Activated CD4-positive, alpha-beta T cell treated with anti-CD3 and anti-CD28 coated beads, Interleukin-2, amount 10 ng/mL, durations not matched to agents 24 days and 14 days (primary cell): ENCODE measurements around the gene OPCML. TPM values are rescaled to one million over a fixed set of nuclear protein-coding genes. Genes with fewer than 3 reads are reported as not detected.

Source experiments
- DNase-seq: peaks from one replicate; pipeline ENCODE4 v3.0.0; 2022
- H3K27ac Mint-ChIP-seq: one replicate; pipeline ENCODE4 v1.8.0; 2022; ENCODE audit warnings: mild to moderate bottlenecking, mixed read lengths
- H3K27me3 Mint-ChIP-seq: one replicate; pipeline ENCODE4 v1.8.0; 2022; ENCODE audit warnings: mixed read lengths
- H3K36me3 Mint-ChIP-seq: one replicate; pipeline ENCODE4 v1.8.0; 2022; ENCODE audit warnings: low read depth, mild to moderate bottlenecking, mixed read lengths
- H3K4me1 Mint-ChIP-seq: one replicate; pipeline ENCODE4 v1.8.0; 2021; ENCODE audit warnings: mixed read lengths
- H3K4me3 Mint-ChIP-seq: one replicate; pipeline ENCODE4 v1.8.0; 2022; ENCODE audit warnings: mild to moderate bottlenecking, moderate library complexity, mixed read lengths
- H3K9me3 Mint-ChIP-seq: one replicate; pipeline ENCODE4 v1.8.0; 2021; ENCODE audit warnings: mixed read lengths
- intact Hi-C: fragments of 100-400 bp; cut with micrococcal nuclease; formaldehyde crosslinking; loops from one replicate; pipeline ENCODE4 v1.15.1; 2023
- total RNA-seq: library from RNA; stranded (reverse); gene quantifications from 2 replicates; pipeline ENCODE4 v1.2.3, GENCODE V29; 2022

Gene OPCML
- total RNA-seq, 1 donor from 2014 or later = not detected

DNA sequence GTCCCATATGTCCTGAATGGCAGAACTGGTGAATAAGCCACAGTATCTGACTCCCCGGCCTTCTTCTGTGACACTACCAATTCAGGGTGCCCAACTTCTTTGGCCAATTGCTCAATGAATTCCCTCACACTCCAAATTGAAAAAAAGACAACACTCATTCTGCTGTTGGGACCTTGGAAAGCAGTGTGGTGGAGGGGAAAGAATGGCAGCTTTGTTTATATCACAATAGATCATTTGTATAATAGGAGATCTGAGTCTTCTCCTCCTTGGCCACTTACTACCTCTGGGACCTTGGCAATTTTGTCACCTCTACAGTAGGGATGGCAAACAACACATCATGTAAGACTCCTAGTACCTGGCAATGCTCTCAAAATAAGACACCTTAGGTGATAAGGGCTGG is 64.6 kb downstream of the OPCML start:
- H3K27ac Mint-ChIP-seq = no peak overlapping the region

DNA sequence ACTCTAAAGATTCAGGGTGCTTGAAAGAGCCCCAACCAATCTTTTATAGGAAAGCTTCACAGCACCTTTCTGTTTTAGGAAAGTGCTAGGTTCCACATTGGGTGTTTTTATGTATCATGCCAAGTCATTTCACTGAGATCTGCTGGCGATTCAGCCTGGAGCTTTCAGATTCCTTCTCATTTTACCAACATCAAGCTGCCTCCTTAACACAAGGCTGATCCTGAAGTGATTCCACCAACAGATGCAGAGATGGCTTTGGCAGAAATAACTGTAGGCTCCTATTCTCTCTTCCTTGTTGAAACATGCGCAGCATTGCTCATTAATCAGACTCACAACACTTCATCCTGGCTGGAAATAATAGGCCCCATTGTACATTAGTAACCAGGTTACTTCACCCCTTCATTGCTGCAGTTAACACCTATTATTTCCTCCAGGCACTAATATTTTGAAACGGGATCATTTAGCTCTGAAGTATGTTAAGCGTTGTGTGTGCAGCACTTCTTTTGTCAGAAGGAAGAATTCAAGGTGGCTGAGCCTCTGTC is 89.0 kb downstream of the OPCML start:
- H3K27me3 Mint-ChIP-seq = no peaks in the 10 kb centered on the region
- DNase-seq = no peak
- no peak overlapping the region for H3K4me3 Mint-ChIP-seq
- no peak overlapping the region for H3K27ac Mint-ChIP-seq
- H3K4me1 Mint-ChIP-seq = no peaks in the 10 kb centered on the region
- no peaks in the 10 kb centered on the region for H3K36me3 Mint-ChIP-seq
- intact Hi-C loops = no loop called here
- no peaks in the 10 kb centered on the region for H3K9me3 Mint-ChIP-seq

More for the DNA sequence above, 64.6 kb downstream of the OPCML start:
- no peak for DNase-seq
- Mint-ChIP-seq H3K9me3 (no peaks in the 10 kb centered on the region), H3K27me3 (no peaks in the 10 kb centered on the region), H3K4me3 (no peak overlapping the region), H3K4me1 (no peaks in the 10 kb centered on the region), H3K36me3 (no peaks in the 10 kb centered on the region)
- intact Hi-C loops = no loop called here

- no peaks in the 10 kb centered on the region for H3K9me3 Mint-ChIP-seq
Observed at GRCh38 chr11:133441964-133442660, 90.2 kb downstream of the OPCML start.

GRCh38 chr11:133425992-133426391 is 106.3 kb downstream of the OPCML start:
- Mint-ChIP-seq H3K4me3 (no peak overlapping the region), H3K27me3 (no peaks in the 10 kb centered on the region), H3K27ac (no peak overlapping the region), H3K4me1 (no peaks in the 10 kb centered on the region), H3K36me3 (no peaks in the 10 kb centered on the region), H3K9me3 (no peaks in the 10 kb centered on the region)
- intact Hi-C loops = no loop called here
- DNase-seq = no peak

More at GRCh38 chr11:133441964-133442660, 90.2 kb downstream of the OPCML start:
- H3K27me3 Mint-ChIP-seq = no peaks in the 10 kb centered on the region
- intact Hi-C loops = no loop called here
- H3K4me1 Mint-ChIP-seq = no peaks in the 10 kb centered on the region
- no peak for DNase-seq
- no peak overlapping the region for H3K27ac Mint-ChIP-seq
- no peak overlapping the region for H3K4me3 Mint-ChIP-seq
- no peaks in the 10 kb centered on the region for H3K36me3 Mint-ChIP-seq

GRCh38 chr11:133425245-133425644 is 107.1 kb downstream of the OPCML start:
- Mint-ChIP-seq H3K27me3 (no peaks in the 10 kb centered on the region), H3K27ac (no peak overlapping the region), H3K9me3 (no peaks in the 10 kb centered on the region), H3K36me3 (no peaks in the 10 kb centered on the region), H3K4me1 (no peaks in the 10 kb centered on the region), H3K4me3 (no peak overlapping the region)
- intact Hi-C loops = no loop called here
- no peak for DNase-seq

DNA sequence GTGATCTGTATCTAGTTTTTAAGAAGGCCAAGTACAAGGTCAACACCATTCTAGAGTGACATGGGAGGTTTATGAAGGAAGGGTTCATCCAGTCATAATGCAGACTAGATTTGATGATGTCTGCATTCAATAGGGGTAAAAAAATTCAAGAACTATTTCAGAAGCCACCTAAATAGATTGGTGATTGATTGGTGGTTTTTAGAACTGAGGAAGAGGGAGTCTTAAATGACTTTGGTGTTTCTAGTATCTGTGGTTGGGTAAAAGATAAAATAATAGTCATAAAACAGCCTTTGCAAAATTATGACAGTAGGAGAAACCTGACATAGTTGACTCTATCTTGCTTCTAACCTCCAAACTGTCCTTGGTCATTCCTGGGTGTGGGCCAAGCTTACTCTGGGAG is 114.1 kb downstream of the OPCML start:
- DNase-seq = no peak
- no peaks in the 10 kb centered on the region for H3K27me3 Mint-ChIP-seq
- H3K36me3 Mint-ChIP-seq = no peaks in the 10 kb centered on the region
- H3K27ac Mint-ChIP-seq = no peak overlapping the region
- no peaks in the 10 kb centered on the region for H3K9me3 Mint-ChIP-seq
- no peak overlapping the region for H3K4me3 Mint-ChIP-seq
- H3K4me1 Mint-ChIP-seq = no peaks in the 10 kb centered on the region
- intact Hi-C loops = no loop called here

- no peaks in the 10 kb centered on the region for H3K36me3 Mint-ChIP-seq
- DNase-seq = no peak
- H3K9me3 Mint-ChIP-seq = no peaks in the 10 kb centered on the region
- no peaks in the 10 kb centered on the region for H3K27me3 Mint-ChIP-seq
- no peak overlapping the region for H3K4me3 Mint-ChIP-seq
- H3K4me1 Mint-ChIP-seq = no peaks in the 10 kb centered on the region
- intact Hi-C loops = no loop called here
- H3K27ac Mint-ChIP-seq = no peak overlapping the region
Observed at GRCh38 chr11:133414506-133414905, 117.8 kb downstream of the OPCML start.

GRCh38 chr11:133413703-133414102 is 118.6 kb downstream of the OPCML start:
- intact Hi-C loops = no loop called here
- no peak overlapping the region for H3K4me3 Mint-ChIP-seq
- H3K27me3 Mint-ChIP-seq = no peaks in the 10 kb centered on the region
- H3K27ac Mint-ChIP-seq = no peak overlapping the region
- H3K9me3 Mint-ChIP-seq = no peaks in the 10 kb centered on the region
- no peaks in the 10 kb centered on the region for H3K4me1 Mint-ChIP-seq
- DNase-seq = no peak
- H3K36me3 Mint-ChIP-seq = no peaks in the 10 kb centered on the region

GRCh38 chr11:133409799-133410198 is 122.5 kb downstream of the OPCML start:
- no peak overlapping the region for H3K27ac Mint-ChIP-seq
- no peaks in the 10 kb centered on the region for H3K4me1 Mint-ChIP-seq
- intact Hi-C loops = no loop called here
- H3K36me3 Mint-ChIP-seq = no peaks in the 10 kb centered on the region
- no peaks in the 10 kb centered on the region for H3K9me3 Mint-ChIP-seq
- H3K4me3 Mint-ChIP-seq = no peak overlapping the region
- H3K27me3 Mint-ChIP-seq = no peaks in the 10 kb centered on the region
- no peak for DNase-seq

GRCh38 chr11:133408936-133409335 is 123.4 kb downstream of the OPCML start:
- Mint-ChIP-seq H3K9me3 (no peaks in the 10 kb centered on the region), H3K27ac (no peak overlapping the region), H3K4me3 (no peak overlapping the region), H3K4me1 (no peaks in the 10 kb centered on the region), H3K27me3 (no peaks in the 10 kb centered on the region), H3K36me3 (no peaks in the 10 kb centered on the region)
- DNase-seq = no peak
- intact Hi-C loops = no loop called here

GRCh38 chr11:133408402-133408801 is 123.9 kb downstream of the OPCML start:
- DNase-seq = no peak
- H3K4me3 Mint-ChIP-seq = no peak overlapping the region
- H3K4me1 Mint-ChIP-seq = no peaks in the 10 kb centered on the region
- intact Hi-C loops = no loop called here
- H3K27ac Mint-ChIP-seq = no peak overlapping the region
- no peaks in the 10 kb centered on the region for H3K9me3 Mint-ChIP-seq
- H3K36me3 Mint-ChIP-seq = no peaks in the 10 kb centered on the region
- H3K27me3 Mint-ChIP-seq = no peaks in the 10 kb centered on the region

DNA sequence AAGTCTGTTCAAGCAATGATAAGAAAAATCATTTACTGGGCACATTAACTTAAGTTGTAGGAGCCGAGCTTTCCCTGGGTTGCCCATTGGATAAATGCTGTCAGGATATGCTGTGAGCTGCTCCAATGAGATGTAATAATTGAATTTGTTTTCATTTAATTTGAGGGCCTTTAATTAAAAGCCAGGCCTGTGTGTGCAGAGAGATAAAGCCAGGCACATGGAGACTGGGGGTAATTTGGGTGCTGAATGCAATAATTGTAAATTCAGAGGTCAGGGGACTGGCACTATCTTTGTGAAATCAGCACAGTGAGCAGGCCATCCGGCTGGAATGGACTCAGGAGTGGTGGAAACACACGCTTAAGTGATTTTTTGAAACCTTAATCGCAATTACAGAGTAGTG is 125.8 kb downstream of the OPCML start:
- no peaks in the 10 kb centered on the region for H3K36me3 Mint-ChIP-seq
- H3K27me3 Mint-ChIP-seq = no peaks in the 10 kb centered on the region
- H3K4me3 Mint-ChIP-seq = no peak overlapping the region
- no peaks in the 10 kb centered on the region for H3K4me1 Mint-ChIP-seq
- intact Hi-C loops = no loop called here
- H3K9me3 Mint-ChIP-seq = no peaks in the 10 kb centered on the region
- H3K27ac Mint-ChIP-seq = no peak overlapping the region
- DNase-seq = no peak

GRCh38 chr11:133403900-133404299 is 128.4 kb downstream of the OPCML start:
- intact Hi-C loops = loop anchor here (5.0 kb wide), 1 partner anchor 272 kb away; no protein-coding TSS in a partner anchor
- no peak for DNase-seq
- no peaks in the 10 kb centered on the region for H3K9me3 Mint-ChIP-seq
- no peaks in the 10 kb centered on the region for H3K27me3 Mint-ChIP-seq
- H3K36me3 Mint-ChIP-seq = no peaks in the 10 kb centered on the region
- H3K4me3 Mint-ChIP-seq = no peak overlapping the region
- no peak overlapping the region for H3K27ac Mint-ChIP-seq
- no peaks in the 10 kb centered on the region for H3K4me1 Mint-ChIP-seq

- no peaks in the 10 kb centered on the region for H3K27me3 Mint-ChIP-seq
Observed at GRCh38 chr11:133402551-133402950, 129.8 kb downstream of the OPCML start.

More at GRCh38 chr11:133402551-133402950, 129.8 kb downstream of the OPCML start:
- Mint-ChIP-seq H3K9me3 (no peaks in the 10 kb centered on the region), H3K4me1 (no peaks in the 10 kb centered on the region), H3K36me3 (no peaks in the 10 kb centered on the region), H3K27ac (no peak overlapping the region), H3K4me3 (no peak overlapping the region)
- no peak for DNase-seq
- intact Hi-C loops = loop anchor here (5.0 kb wide), 1 partner anchor 270 kb away; no protein-coding TSS in a partner anchor
